Activated naive CD8-positive, alpha-beta T cell (primary cell): ENCODE measurements around the gene SLC35G1.

Source experiments
- H3K27ac Mint-ChIP-seq: one replicate; pipeline ENCODE4 v1.8.0; 2021; ENCODE audit warnings: mixed read lengths
- H3K27me3 Mint-ChIP-seq: one replicate; pipeline ENCODE4 v1.8.0; 2021; ENCODE audit warnings: mixed read lengths
- H3K36me3 Mint-ChIP-seq: one replicate; pipeline ENCODE4 v1.8.0; 2021; ENCODE audit warnings: mixed read lengths
- H3K4me1 Mint-ChIP-seq: one replicate; pipeline ENCODE4 v1.8.0; 2021; ENCODE audit warnings: low read depth, mixed read lengths
- H3K4me3 Mint-ChIP-seq: one replicate; pipeline ENCODE4 v1.8.0; 2021; ENCODE audit warnings: mild to moderate bottlenecking, mixed read lengths
- H3K9me3 Mint-ChIP-seq: one replicate; pipeline ENCODE4 v1.8.0; 2021; ENCODE audit warnings: low read depth, mixed read lengths

The SLC35G1 gene

GRCh38 chr10:93912444-93912843 lies 18.7 kb downstream of the SLC35G1 start:
- H3K4me3 Mint-ChIP-seq = no peak overlapping the region
- H3K36me3 Mint-ChIP-seq = peaks cover 26% of the 10 kb centered on the region
- H3K27ac Mint-ChIP-seq = no peak overlapping the region
- H3K27me3 Mint-ChIP-seq = no peaks in the 10 kb centered on the region
- no peaks in the 10 kb centered on the region for H3K9me3 Mint-ChIP-seq
- H3K4me1 Mint-ChIP-seq = peaks cover 5% of the 10 kb centered on the region

GRCh38 chr10:93913706-93914105 lies 19.9 kb downstream of the SLC35G1 start:
- peaks cover 3% of the 10 kb centered on the region for H3K4me1 Mint-ChIP-seq
- no peaks in the 10 kb centered on the region for H3K9me3 Mint-ChIP-seq
- H3K4me3 Mint-ChIP-seq = no peak overlapping the region
- H3K27me3 Mint-ChIP-seq = no peaks in the 10 kb centered on the region
- peaks cover 20% of the 10 kb centered on the region for H3K36me3 Mint-ChIP-seq
- no peak overlapping the region for H3K27ac Mint-ChIP-seq

- Mint-ChIP-seq H3K4me3 (no peak overlapping the region), H3K4me1 (peaks cover 3% of the 10 kb centered on the region), H3K9me3 (no peaks in the 10 kb centered on the region), H3K36me3 (peaks cover 18% of the 10 kb centered on the region), H3K27me3 (no peaks in the 10 kb centered on the region), H3K27ac (no peak overlapping the region)
Observed at GRCh38 chr10:93915598-93915997, 21.8 kb downstream of the SLC35G1 start.

GRCh38 chr10:93916257-93917063 lies 22.7 kb downstream of the SLC35G1 start:
- Mint-ChIP-seq H3K9me3 (no peaks in the 10 kb centered on the region), H3K27ac (no peak overlapping the region), H3K4me1 (peaks cover 3% of the 10 kb centered on the region), H3K36me3 (peaks cover 17% of the 10 kb centered on the region), H3K27me3 (no peaks in the 10 kb centered on the region), H3K4me3 (no peak overlapping the region)

GRCh38 chr10:93917064-93917391 lies 23.2 kb downstream of the SLC35G1 start:
- peaks cover 3% of the 10 kb centered on the region for H3K4me1 Mint-ChIP-seq
- no peak overlapping the region for H3K27ac Mint-ChIP-seq
- no peak overlapping the region for H3K4me3 Mint-ChIP-seq
- H3K9me3 Mint-ChIP-seq = no peaks in the 10 kb centered on the region
- peaks cover 14% of the 10 kb centered on the region for H3K36me3 Mint-ChIP-seq
- no peaks in the 10 kb centered on the region for H3K27me3 Mint-ChIP-seq

GRCh38 chr10:93917821-93918220 lies 24.0 kb downstream of the SLC35G1 start:
- Mint-ChIP-seq H3K4me1 (peaks cover 3% of the 10 kb centered on the region), H3K27me3 (no peaks in the 10 kb centered on the region), H3K4me3 (no peak overlapping the region), H3K9me3 (no peaks in the 10 kb centered on the region), H3K36me3 (peaks cover 17% of the 10 kb centered on the region), H3K27ac (no peak overlapping the region)

GRCh38 chr10:93921338-93921737 lies 27.6 kb downstream of the SLC35G1 start:
- no peak overlapping the region for H3K27ac Mint-ChIP-seq
- H3K4me3 Mint-ChIP-seq = no peak overlapping the region

GRCh38 chr10:93926613-93927012 lies 32.8 kb downstream of the SLC35G1 start:
- H3K27ac Mint-ChIP-seq = no peak overlapping the region
- H3K4me3 Mint-ChIP-seq = no peak overlapping the region
- no peaks in the 10 kb centered on the region for H3K27me3 Mint-ChIP-seq
- H3K9me3 Mint-ChIP-seq = peaks cover 4% of the 10 kb centered on the region
- peaks cover 18% of the 10 kb centered on the region for H3K36me3 Mint-ChIP-seq
- no peaks in the 10 kb centered on the region for H3K4me1 Mint-ChIP-seq

More at GRCh38 chr10:93921338-93921737, 27.6 kb downstream of the SLC35G1 start:
- Mint-ChIP-seq H3K27me3 (no peaks in the 10 kb centered on the region), H3K36me3 (peaks cover 22% of the 10 kb centered on the region), H3K9me3 (no peaks in the 10 kb centered on the region), H3K4me1 (peaks cover 3% of the 10 kb centered on the region)

- Mint-ChIP-seq H3K27ac (no peak overlapping the region), H3K9me3 (peaks cover 5% of the 10 kb centered on the region), H3K36me3 (peaks cover 2% of the 10 kb centered on the region)
Observed at GRCh38 chr10:93938140-93938539, 44.4 kb downstream of the SLC35G1 start.

GRCh38 chr10:93940881-93941280 lies 47.1 kb downstream of the SLC35G1 start:
- Mint-ChIP-seq H3K9me3 (no peaks in the 10 kb centered on the region), H3K27me3 (no peaks in the 10 kb centered on the region), H3K4me1 (no peaks in the 10 kb centered on the region), H3K27ac (no peak overlapping the region), H3K4me3 (no peak overlapping the region), H3K36me3 (peaks cover 2% of the 10 kb centered on the region)

More at GRCh38 chr10:93938140-93938539, 44.4 kb downstream of the SLC35G1 start:
- Mint-ChIP-seq H3K4me1 (no peaks in the 10 kb centered on the region), H3K4me3 (no peak overlapping the region), H3K27me3 (no peaks in the 10 kb centered on the region)

- peaks cover 2% of the 10 kb centered on the region for H3K36me3 Mint-ChIP-seq
- H3K27me3 Mint-ChIP-seq = no peaks in the 10 kb centered on the region
- no peak overlapping the region for H3K27ac Mint-ChIP-seq
- no peaks in the 10 kb centered on the region for H3K4me1 Mint-ChIP-seq
- H3K9me3 Mint-ChIP-seq = no peaks in the 10 kb centered on the region
- H3K4me3 Mint-ChIP-seq = no peak overlapping the region
Observed at GRCh38 chr10:93941606-93942005, 47.8 kb downstream of the SLC35G1 start.

- Mint-ChIP-seq H3K36me3 (no peaks in the 10 kb centered on the region), H3K27ac (no peak overlapping the region), H3K9me3 (no peaks in the 10 kb centered on the region), H3K4me1 (no peaks in the 10 kb centered on the region), H3K4me3 (no peak overlapping the region), H3K27me3 (no peaks in the 10 kb centered on the region)
Observed at GRCh38 chr10:93945819-93946218, 52.0 kb downstream of the SLC35G1 start.

- Mint-ChIP-seq H3K27me3 (no peaks in the 10 kb centered on the region), H3K4me3 (no peak overlapping the region), H3K4me1 (no peaks in the 10 kb centered on the region), H3K36me3 (peaks cover 3% of the 10 kb centered on the region), H3K9me3 (no peaks in the 10 kb centered on the region), H3K27ac (no peak overlapping the region)
Observed at GRCh38 chr10:93947055-93947454, 53.3 kb downstream of the SLC35G1 start.

GRCh38 chr10:93947524-93947923 lies 53.7 kb downstream of the SLC35G1 start:
- no peak overlapping the region for H3K4me3 Mint-ChIP-seq
- no peaks in the 10 kb centered on the region for H3K4me1 Mint-ChIP-seq
- H3K27me3 Mint-ChIP-seq = no peaks in the 10 kb centered on the region
- no peak overlapping the region for H3K27ac Mint-ChIP-seq
- no peaks in the 10 kb centered on the region for H3K9me3 Mint-ChIP-seq
- H3K36me3 Mint-ChIP-seq = peaks cover 3% of the 10 kb centered on the region

GRCh38 chr10:93951905-93952304 lies 58.1 kb downstream of the SLC35G1 start:
- Mint-ChIP-seq H3K27ac (no peak overlapping the region), H3K27me3 (no peaks in the 10 kb centered on the region), H3K4me1 (no peaks in the 10 kb centered on the region), H3K9me3 (no peaks in the 10 kb centered on the region), H3K36me3 (peaks cover 3% of the 10 kb centered on the region), H3K4me3 (no peak overlapping the region)
